Heart left ventricle (tissue), 13 donors: ENCODE results near the gene UGT1A5.

ENCODE experiments used
- POLR2A ChIP-seq, 2 donors: fragments of 450-650 bp; IDR thresholded peaks; one replicate each; pipeline ENCODE4 v1.6.1; 2017; ENCODE audit warnings: antibody characterized with exemption in 2 of 2, mild to moderate bottlenecking in 2 of 2, moderate library complexity in 2 of 2
- TF ChIP-seq, protein P1 (sequence below), 12 donors: fragments of 200-600 bp; sonication (generic) in 4 of 12; IDR thresholded peaks; one replicate each; pipeline versions ENCODE4 v1.5.0 to v1.8.0; 2018 to 2022; ENCODE audit warnings: antibody characterized with exemption in 12 of 12, mild to moderate bottlenecking in 5 of 12
- donor health status: ischemic (EF 13 %, LVEDD 7.1; RV severe dilation, severe dysfunction).
- donor health status: DM: no; HTN: yes; CAD: no.
- donor health status: DM: no; HTN: no; CAD: no.
- donor health status: ischemic (EF 25% LVEDD 6.9; RV normal size, moderate dysfunction).
- donor health status: ischemic (EF 25% LVEDD 5.7; RV mildly dilated, moderate dysfunction).
- donor health status: ischemic (EF 35%, LVEDD 5.7; RV mildly dilated, moderate dysfunction).
- donor health status: nonischemic (EF 11% LVEDD 7.7; RV severe dilation, severe dysfunction).
- donor health status: DM: yes; HTN: yes; CAD: no.
- donor health status: PGD.
- donor health status: ischemic (EF 29% LVEDD 5.4; RV normal size, mild dysfunction).
- donor health status: nonischemic (EF 23%, LVEDD 6.1; RV moderate dilation, normal function).

DNA sequence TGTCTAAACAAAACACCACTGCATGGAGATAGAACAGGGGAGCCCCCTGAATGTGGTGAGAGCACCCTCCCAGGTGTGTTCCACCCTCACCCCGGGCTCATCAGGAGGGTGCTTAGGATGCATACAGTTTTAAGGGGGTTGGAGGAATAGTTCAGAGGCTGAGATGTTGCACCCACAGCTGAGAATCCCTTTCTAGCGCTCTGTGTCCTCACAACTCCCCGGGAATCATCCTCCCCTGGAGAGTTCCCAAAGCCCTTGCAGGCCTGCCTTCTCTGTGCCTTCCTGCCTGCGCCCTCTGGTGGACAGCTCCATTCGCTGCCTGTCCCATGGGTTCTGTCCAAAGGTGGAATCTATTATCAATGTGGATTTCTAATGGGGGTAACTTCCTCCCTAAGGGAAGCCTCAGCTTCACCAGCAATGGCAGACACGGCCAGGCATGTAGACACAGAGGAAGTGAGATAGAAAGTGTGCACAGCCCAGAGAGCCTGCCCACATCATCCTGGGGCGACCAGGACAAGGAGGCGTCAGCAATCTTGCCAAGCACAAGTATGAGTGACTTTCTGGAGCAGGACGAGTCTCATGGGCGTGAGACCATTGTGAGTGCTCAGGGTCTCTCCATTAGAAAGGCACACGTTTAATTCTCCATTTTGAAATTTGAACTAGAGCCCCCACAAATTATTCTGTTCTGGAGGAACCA lies 1.2 kb upstream of the UGT1A5 start:
- TF ChIP-seq, protein P1, sequence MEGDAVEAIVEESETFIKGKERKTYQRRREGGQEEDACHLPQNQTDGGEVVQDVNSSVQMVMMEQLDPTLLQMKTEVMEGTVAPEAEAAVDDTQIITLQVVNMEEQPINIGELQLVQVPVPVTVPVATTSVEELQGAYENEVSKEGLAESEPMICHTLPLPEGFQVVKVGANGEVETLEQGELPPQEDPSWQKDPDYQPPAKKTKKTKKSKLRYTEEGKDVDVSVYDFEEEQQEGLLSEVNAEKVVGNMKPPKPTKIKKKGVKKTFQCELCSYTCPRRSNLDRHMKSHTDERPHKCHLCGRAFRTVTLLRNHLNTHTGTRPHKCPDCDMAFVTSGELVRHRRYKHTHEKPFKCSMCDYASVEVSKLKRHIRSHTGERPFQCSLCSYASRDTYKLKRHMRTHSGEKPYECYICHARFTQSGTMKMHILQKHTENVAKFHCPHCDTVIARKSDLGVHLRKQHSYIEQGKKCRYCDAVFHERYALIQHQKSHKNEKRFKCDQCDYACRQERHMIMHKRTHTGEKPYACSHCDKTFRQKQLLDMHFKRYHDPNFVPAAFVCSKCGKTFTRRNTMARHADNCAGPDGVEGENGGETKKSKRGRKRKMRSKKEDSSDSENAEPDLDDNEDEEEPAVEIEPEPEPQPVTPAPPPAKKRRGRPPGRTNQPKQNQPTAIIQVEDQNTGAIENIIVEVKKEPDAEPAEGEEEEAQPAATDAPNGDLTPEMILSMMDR (IDR thresholded peaks at IDR 0.05) = peak; percentile 48 to 83 (median 71)
- no peak for TF ChIP-seq POLR2A (IDR thresholded peaks at IDR 0.05)
